Natural killer cell treated with Interleukin-12 subunit alpha and Interleukin-12 subunit beta and Interleukin-15 and Interleukin-18, amount 100 ng/mL, for 72 hours (primary cell): Measurements from ENCODE around the gene ATG4B. TPM values are rescaled to one million over a fixed set of nuclear protein-coding genes. Genes with fewer than 3 reads are reported as not detected.

Experiments
- ATAC-seq, 2 donors: fragments of 150-1000 bp; cut with Tn5 transposase in 1 of 2; sonication (Bioruptor Pico), chemical (Tn5 transposase) in 1 of 2; 2 replicates each; pipeline ENCODE4 v1.10.0; 2021
- DNase-seq: peaks from one replicate; pipeline ENCODE4 v3.0.0; 2022; ENCODE audit warnings: low spot score
- H3K27ac Mint-ChIP-seq, 2 donors: 1 replicate in 1 of 2; 2 replicates in 1 of 2; pipeline ENCODE4 v1.8.0; 2022; ENCODE audit warnings: mixed read lengths in 2 of 2, mild to moderate bottlenecking in 1 of 2, moderate library complexity in 1 of 2
- H3K27me3 Mint-ChIP-seq, 2 donors: 1 replicate in 1 of 2; 2 replicates in 1 of 2; pipeline ENCODE4 v1.8.0; 2022; ENCODE audit warnings: mixed read lengths in 2 of 2
- H3K36me3 Mint-ChIP-seq: one replicate; pipeline ENCODE4 v1.8.0; 2022; ENCODE audit warnings: mixed read lengths
- H3K4me1 Mint-ChIP-seq, 2 donors: 1 replicate in 1 of 2; 2 replicates in 1 of 2; pipeline ENCODE4 v1.8.0; 2022; ENCODE audit warnings: low read depth in 2 of 2, mixed read lengths in 2 of 2, mild to moderate bottlenecking in 1 of 2
- H3K4me3 Mint-ChIP-seq: one replicate; pipeline ENCODE4 v1.8.0; 2022; ENCODE audit warnings: mixed read lengths
- H3K9me3 Mint-ChIP-seq: 2 replicates; pipeline ENCODE4 v1.8.0; 2022; ENCODE audit warnings: mixed read lengths
- total RNA-seq, 2 donors: library from RNA; stranded (reverse); gene quantifications; one replicate each; pipeline ENCODE4 v1.2.3, GENCODE V29; 2022

Gene ATG4B
- total RNA-seq, 2 donors from 2014 or later = 96.2 to 127 TPM

DNA sequence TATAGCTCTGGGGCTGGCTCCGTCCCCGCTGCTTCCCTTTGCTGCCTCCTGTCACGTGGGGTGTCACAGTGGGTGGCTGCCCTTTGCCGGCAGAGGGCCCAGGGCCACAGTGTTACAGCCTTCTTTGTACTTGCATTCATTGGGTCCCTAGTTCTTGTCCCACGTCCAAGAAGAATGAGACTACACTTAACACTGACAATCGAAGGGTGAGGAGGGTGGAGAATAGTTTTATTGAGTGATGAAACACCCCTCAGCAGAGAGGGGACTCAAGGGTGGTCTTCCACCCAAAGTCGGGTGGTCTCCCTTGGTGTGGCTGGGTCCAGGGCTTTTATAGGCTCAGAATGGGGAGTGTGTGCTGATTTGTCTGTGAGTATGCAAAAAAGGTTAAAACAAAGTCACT, 1.9 kb downstream of the ATG4B start:
- Mint-ChIP-seq H3K9me3 (no peaks in the 10 kb centered on the region), H3K4me1 (peaks cover 48 to 50% of the 10 kb centered on the region in 2 donors), H3K36me3 (peaks cover 6% of the 10 kb centered on the region), H3K4me3 (peak overlapping the region; percentile 96), H3K27me3 (no peaks in the 10 kb centered on the region), H3K27ac (no peak overlapping the region)
- DNase-seq = no peak
- ATAC-seq = no peak

DNA sequence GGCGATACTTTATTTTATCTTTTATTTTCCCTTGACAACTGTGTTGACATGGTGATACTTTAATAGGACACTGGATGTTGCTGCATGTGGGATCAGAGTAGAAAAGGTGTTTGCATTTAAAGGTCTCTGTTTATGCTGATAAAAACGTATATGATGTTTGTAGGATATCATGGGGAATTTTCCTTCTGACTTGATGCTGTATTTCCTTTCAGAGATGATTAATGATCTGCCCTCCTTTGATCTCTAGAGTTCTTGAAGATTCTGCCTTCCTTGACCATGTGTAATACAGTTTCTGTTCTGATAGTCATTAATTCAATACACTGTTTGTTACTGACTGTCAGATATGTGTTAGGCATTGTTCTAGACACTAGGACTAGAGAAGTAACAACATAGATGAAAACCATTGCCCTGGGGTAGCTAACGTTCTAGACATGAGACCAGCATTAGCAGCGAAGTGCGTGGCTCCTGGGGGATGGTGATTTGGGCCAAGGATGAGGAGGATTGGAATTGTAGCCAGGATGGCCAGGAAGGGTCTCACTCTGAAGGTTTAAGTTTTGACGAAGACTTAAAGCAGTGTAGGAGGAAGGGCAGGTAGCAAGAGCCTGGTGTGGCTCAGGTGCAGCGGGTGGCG, 2.8 kb downstream of the ATG4B start:
- H3K4me1 Mint-ChIP-seq = peaks cover 48 to 51% of the 10 kb centered on the region in 2 donors
- H3K4me3 Mint-ChIP-seq = peak overlapping the region; percentile 18
- no peaks in the 10 kb centered on the region for H3K9me3 Mint-ChIP-seq
- DNase-seq (no peak), ATAC-seq (no peak)
- no peaks in the 10 kb centered on the region for H3K27me3 Mint-ChIP-seq
- H3K27ac Mint-ChIP-seq = peak overlapping the region; percentile 23 to 46
- peaks cover 6% of the 10 kb centered on the region for H3K36me3 Mint-ChIP-seq

DNA sequence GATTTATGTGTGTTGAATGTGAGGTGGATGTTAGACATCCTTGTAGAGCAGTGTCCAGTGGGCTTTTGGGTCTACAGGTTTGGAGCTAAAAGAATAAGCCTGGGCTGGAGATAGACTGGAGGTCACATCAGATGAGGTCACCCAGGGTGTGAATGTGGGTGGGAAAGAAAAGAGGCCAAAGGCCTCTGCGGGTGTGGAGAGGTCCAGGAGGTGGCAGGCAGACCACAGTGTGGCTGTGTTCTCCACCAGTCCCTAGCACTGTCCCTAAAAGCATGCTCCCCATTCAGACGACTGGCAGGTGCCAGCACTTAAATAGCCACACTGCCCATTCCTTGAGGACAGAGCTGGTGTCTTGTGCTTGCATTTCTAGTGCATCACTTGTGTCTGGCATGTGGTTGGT, 4.1 kb downstream of the ATG4B start:
- Mint-ChIP-seq H3K27ac (peak overlapping the region in 1 of 2 donors; percentile 73), H3K9me3 (no peaks in the 10 kb centered on the region), H3K4me1 (peaks cover 42 to 51% of the 10 kb centered on the region in 2 donors), H3K27me3 (no peaks in the 10 kb centered on the region), H3K4me3 (peak overlapping the region; percentile 11), H3K36me3 (peaks cover 6% of the 10 kb centered on the region)
- DNase-seq (no peak), ATAC-seq (no peak)

DNA sequence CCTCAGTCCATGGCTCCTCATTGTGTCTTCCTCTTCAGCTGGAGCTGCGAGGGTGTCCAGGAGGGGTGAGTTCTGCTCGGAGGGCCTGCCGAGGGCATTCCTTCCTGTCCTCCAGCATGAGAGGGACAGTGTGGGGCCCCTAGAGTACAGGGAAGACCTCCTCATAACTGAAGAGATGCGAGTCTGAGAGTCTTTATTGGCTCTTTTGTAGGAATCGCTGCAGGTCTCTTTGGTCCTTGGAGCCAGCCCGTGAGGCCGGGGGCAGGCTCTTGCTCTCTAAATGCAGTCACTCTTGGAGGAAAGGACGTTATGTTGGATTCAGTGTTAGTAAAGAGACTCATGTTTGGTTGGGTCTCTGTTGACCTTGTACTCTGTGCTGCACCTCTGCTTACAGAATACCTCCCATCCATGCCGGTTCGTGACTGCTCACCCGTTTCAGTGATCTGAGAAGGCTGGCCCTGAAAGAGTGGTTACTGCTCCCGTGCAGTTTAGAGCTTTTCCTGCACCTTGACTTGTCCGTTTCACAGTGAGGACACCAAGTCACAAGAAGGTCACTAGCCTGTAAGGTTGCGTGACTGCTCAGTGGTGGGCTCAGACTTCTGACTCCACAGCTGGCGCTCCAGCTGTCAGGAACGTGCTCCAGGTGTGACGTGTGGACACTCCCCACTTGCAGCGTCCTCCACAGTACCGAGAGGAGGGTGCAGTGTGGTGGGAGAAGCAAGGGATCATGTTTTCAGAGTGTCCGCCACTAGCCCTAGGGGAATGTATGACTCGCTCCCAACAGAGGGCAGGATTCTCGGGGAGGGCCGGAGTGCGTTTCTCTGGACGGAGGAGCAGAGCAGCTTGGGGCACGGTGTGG, 7.8 kb downstream of the ATG4B start:
- H3K27me3 Mint-ChIP-seq = no peaks in the 10 kb centered on the region
- H3K9me3 Mint-ChIP-seq = no peaks in the 10 kb centered on the region
- peaks cover 25 to 38% of the 10 kb centered on the region in 2 donors for H3K4me1 Mint-ChIP-seq
- H3K36me3 Mint-ChIP-seq = no peaks in the 10 kb centered on the region
- DNase-seq = no peak
- no peak overlapping the region for H3K4me3 Mint-ChIP-seq
- no peak overlapping the region for H3K27ac Mint-ChIP-seq
- ATAC-seq = no peak

DNA sequence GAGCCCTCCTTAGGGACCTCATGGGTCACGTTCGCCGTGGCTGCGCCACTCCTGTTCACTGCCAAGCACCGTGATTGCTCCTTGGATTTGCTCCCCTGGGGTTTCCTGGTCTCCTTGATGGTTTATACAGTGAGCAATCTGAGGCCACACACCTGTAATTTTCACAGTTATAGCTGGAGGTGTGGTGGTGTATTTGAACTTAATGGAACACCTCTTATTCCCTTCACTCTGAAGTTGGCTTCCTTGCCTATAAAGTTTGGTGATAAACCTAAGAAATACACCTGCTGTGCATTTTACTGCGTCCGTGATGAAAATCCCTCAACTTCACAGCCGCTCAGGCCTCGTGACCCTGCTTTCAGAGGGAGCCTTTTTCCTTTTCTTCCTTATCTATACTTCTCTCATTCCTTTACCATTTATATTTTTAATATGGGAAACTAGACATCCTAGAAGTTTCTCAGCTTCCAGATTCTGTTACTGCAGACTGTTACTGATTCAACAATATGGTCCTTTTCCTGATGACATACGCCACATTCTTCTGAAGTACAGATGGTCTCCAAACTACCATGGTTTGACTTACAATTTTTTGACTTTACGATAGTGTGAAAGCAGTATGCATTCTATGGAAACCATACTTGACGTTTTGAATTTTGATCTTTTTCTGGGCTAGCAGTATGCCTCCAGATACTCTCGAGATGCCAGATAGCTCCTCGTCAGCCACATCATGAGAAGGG, 8.6 kb downstream of the ATG4B start:
- H3K27me3 Mint-ChIP-seq = no peaks in the 10 kb centered on the region
- H3K9me3 Mint-ChIP-seq = no peaks in the 10 kb centered on the region
- H3K4me3 Mint-ChIP-seq = no peak overlapping the region
- H3K36me3 Mint-ChIP-seq = no peaks in the 10 kb centered on the region
- no peak overlapping the region for H3K27ac Mint-ChIP-seq
- DNase-seq (no peak), ATAC-seq (no peak)
- peaks cover 18 to 30% of the 10 kb centered on the region in 2 donors for H3K4me1 Mint-ChIP-seq

DNA sequence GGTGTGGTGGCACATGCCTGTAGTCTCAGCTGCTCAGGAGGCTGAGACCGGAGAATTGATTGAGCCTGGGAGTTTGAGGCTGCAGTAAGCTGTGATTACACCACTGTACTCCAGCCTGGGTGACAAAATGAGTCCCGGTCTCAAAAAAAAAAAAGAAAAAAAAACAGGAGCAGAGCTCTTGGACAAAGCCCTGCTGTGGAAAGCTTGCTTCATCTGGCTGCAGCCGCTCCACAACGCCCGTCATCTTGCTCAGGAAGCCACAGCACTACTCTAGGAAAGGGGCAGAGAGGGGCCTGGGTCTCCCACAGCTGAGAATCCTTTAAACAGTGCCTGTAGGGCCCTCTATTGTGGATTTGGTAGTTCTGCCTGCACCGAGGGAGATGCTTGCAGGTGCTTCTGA, 11.0 kb downstream of the ATG4B start:
- ATAC-seq (no peak), DNase-seq (no peak)
- Mint-ChIP-seq H3K27ac (peak overlapping the region in 1 of 2 donors; percentile 19), H3K4me3 (no peak overlapping the region), H3K27me3 (no peaks in the 10 kb centered on the region), H3K4me1 (peaks cover 6 to 17% of the 10 kb centered on the region in 2 donors), H3K36me3 (no peaks in the 10 kb centered on the region), H3K9me3 (no peaks in the 10 kb centered on the region)

DNA sequence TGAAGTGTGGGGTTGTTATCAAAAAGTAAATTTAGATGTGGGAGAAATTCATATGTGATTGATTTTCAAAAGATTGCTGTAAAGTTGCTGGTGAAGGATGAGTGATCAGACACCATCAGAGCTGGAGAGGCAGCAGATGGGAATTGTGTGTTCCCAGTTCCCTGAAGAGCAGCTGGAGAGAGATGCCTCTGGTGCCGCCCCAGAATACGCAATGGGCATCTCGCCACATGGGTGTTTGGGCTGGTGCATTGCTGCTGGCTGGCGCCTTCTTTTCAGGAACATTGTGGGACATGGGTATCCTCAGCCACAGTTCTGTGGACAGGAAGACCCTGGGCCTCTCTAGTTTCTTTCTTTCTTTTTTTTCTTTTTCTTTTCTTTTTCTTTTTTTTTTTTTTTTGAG, 11.9 kb downstream of the ATG4B start:
- Mint-ChIP-seq H3K4me3 (no peak overlapping the region), H3K4me1 (peaks cover 6 to 9% of the 10 kb centered on the region in 2 donors)

DNA sequence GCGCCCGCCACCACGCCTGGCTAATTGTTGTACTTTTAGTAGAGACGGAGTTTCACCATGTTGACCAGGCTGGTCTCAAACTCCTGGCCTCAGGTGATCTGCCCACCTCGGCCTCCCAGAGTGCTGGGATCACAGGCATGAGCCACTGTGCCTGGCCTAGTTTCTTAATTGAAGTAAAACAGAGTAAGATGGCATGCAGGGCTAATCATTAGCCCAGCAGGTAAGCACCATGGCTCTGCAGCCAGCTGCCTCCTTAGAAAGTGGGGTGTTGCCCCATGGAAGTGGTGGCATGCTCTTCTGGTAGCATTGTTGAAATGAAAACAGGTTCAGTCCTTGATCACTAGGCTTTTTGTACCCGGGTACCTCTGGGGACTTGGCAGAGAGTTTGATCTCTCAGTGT, 12.4 kb downstream of the ATG4B start:
- no peak overlapping the region for H3K27ac Mint-ChIP-seq
- no peaks in the 10 kb centered on the region for H3K27me3 Mint-ChIP-seq
- DNase-seq = no peak
- no peak overlapping the region for H3K4me3 Mint-ChIP-seq
- H3K9me3 Mint-ChIP-seq = no peaks in the 10 kb centered on the region
- peaks cover 6 to 8% of the 10 kb centered on the region in 2 donors for H3K4me1 Mint-ChIP-seq
- no peak for ATAC-seq
- no peaks in the 10 kb centered on the region for H3K36me3 Mint-ChIP-seq

More for the DNA sequence above, 11.9 kb downstream of the ATG4B start:
- H3K9me3 Mint-ChIP-seq = no peaks in the 10 kb centered on the region
- DNase-seq = no peak
- ATAC-seq = no peak
- H3K27me3 Mint-ChIP-seq = no peaks in the 10 kb centered on the region
- peak overlapping the region in 1 of 2 donors; percentile 30 for H3K27ac Mint-ChIP-seq
- no peaks in the 10 kb centered on the region for H3K36me3 Mint-ChIP-seq

DNA sequence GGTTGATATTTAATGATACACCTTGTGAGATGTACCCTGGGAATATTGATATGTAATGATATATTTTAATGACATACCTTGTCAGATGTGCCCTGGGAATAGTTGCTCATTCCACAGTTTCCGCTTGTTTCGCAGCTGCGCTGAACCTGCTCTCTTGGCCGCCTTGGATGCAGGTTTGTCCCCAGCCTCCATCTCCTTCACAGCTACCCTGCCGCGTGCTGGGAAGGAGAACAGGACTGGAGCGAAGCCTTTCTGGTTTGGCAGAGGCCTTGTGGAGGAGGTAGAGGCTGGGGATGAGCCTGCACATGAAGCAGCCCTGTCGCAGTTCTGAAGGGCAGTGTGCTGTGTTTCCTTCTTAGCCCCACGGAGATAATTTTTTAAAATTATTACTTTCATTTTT, 14.6 kb downstream of the ATG4B start:
- Mint-ChIP-seq H3K9me3 (no peaks in the 10 kb centered on the region), H3K27me3 (no peaks in the 10 kb centered on the region), H3K27ac (no peak overlapping the region), H3K36me3 (peaks cover 6% of the 10 kb centered on the region), H3K4me3 (no peak overlapping the region), H3K4me1 (peaks cover 4 to 6% of the 10 kb centered on the region in 2 donors)
- DNase-seq (no peak), ATAC-seq (no peak)

DNA sequence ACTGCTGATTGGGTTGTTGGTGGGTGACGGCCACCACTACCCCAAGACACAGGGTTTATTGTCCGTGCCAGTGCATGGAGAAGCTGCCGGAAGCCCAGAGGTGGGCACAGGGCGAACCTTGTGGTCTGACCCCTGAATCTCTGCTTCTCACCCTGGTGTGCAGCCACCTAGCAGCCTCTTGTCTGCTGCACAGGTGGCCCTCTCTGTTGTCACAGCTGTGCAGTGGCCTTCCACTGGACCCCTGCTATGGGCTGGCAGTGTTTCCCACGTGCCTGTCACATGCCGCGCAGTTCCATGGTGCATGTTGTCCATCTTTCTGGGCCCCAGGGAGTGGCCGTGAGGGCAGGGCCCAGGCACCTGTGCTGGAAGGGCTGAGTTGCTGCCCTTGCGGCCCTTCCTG, 15.2 kb downstream of the ATG4B start:
- DNase-seq (no peak), ATAC-seq (no peak)
- H3K27me3 Mint-ChIP-seq = no peaks in the 10 kb centered on the region
- H3K9me3 Mint-ChIP-seq = no peaks in the 10 kb centered on the region
- H3K4me3 Mint-ChIP-seq = no peak overlapping the region
- peaks cover 4 to 10% of the 10 kb centered on the region in 2 donors for H3K4me1 Mint-ChIP-seq
- H3K27ac Mint-ChIP-seq = no peak overlapping the region
- H3K36me3 Mint-ChIP-seq = peaks cover 10% of the 10 kb centered on the region

DNA sequence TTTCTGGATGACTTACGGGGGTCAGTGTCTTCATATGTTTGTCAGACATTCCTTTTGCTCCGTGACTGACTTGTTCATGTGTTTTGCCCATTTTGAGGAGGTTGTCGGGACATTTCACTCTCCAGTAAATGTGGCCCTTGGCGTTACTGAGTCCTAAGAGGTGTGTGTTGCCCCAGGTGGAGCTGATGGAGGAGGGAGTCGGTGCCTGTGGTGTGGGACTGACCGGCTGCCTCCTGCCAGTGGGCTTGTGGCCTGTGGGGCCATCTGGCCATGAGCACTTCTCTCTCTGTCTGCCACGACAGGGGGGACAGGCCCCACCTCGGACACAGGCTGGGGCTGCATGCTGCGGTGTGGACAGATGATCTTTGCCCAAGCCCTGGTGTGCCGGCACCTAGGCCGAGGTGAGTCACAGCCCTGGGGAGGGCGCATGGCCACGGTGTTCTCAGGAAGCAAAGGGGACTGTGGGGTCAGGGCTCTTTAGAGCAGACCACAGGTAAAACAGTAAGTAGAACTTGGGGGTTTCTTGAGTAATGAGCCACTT, 15.8 kb downstream of the ATG4B start:
- ATAC-seq (no peak), DNase-seq (no peak)
- H3K27me3 Mint-ChIP-seq = no peaks in the 10 kb centered on the region
- peaks cover 4 to 10% of the 10 kb centered on the region in 2 donors for H3K4me1 Mint-ChIP-seq
- H3K27ac Mint-ChIP-seq = no peak overlapping the region
- H3K9me3 Mint-ChIP-seq = no peaks in the 10 kb centered on the region
- no peak overlapping the region for H3K4me3 Mint-ChIP-seq
- peaks cover 12% of the 10 kb centered on the region for H3K36me3 Mint-ChIP-seq

DNA sequence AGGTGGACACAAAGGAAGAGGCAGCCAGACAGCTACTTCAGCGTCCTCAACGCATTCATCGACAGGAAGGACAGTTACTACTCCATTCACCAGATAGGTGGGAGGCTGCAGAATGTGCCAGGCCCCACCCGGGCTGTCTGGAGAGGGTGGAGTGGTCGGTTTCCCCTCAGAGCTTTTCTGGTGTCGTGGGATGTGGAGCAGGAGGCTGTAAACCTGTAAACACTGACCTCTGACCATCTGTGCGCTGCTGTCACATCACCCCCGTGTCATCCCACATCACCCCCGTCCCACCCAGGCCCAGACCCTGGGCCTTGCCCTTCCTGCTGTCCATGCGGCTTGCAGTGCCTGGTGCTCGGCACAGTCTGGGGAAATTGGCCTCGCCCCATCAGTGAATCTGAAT, 17.1 kb downstream of the ATG4B start:
- no peaks in the 10 kb centered on the region for H3K9me3 Mint-ChIP-seq
- no peak overlapping the region for H3K4me3 Mint-ChIP-seq
- no peaks in the 10 kb centered on the region for H3K27me3 Mint-ChIP-seq
- peaks cover 0 to 5% of the 10 kb centered on the region in 2 donors for H3K4me1 Mint-ChIP-seq
- no peak for DNase-seq
- H3K27ac Mint-ChIP-seq = no peak overlapping the region
- peaks cover 12% of the 10 kb centered on the region for H3K36me3 Mint-ChIP-seq
- ATAC-seq = no peak

DNA sequence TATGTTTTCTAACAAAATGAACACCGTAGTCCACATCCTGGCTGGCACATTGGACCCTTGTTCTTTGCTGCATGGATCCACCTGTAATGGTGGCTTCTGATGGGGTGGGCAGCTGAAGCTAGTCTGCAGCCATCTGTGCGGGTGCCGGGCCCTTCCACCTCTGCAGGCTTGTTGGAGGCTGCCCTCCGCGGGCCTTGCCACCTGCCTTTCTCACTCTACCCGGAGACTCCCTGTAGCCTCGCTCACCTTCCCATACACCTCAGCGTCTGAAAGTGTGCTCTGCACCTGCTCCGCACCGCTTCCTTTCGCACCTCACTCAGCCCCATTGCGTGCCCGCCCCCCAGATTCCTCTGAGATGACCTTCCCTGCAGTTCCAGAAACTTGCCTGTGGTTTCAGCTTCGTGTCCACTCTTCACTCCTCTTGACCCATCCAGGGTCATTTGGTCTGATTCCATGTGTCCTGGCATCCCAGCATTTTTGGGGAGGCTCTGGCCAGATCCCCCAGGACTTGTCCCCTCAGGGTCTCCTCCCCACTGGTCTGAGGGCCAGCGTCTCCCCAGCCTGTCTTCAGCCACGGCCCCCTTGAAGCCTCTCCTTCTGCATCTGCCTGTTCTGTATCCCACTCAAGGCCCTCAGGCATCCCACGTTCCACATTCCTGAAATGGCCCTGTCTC, 18.2 kb downstream of the ATG4B start:
- peaks cover 0 to 5% of the 10 kb centered on the region in 2 donors for H3K4me1 Mint-ChIP-seq
- no peaks in the 10 kb centered on the region for H3K9me3 Mint-ChIP-seq
- H3K4me3 Mint-ChIP-seq = no peak overlapping the region
- H3K27me3 Mint-ChIP-seq = no peaks in the 10 kb centered on the region
- no peak for ATAC-seq
- peaks cover 12% of the 10 kb centered on the region for H3K36me3 Mint-ChIP-seq
- no peak overlapping the region for H3K27ac Mint-ChIP-seq
- no peak for DNase-seq
